ENCODE data around the gene PTGIS. TPM values are rescaled to one million over a fixed set of nuclear protein-coding genes. Genes with fewer than 3 reads are reported as not detected.
A peak's percentile ranks its signal among the peaks of the same experiment; 100 is the strongest.

The PTGIS gene
- total and polyA plus RNA-seq, 7 donors = 2.7 to 26.5 (median 8.0) TPM

DNA sequence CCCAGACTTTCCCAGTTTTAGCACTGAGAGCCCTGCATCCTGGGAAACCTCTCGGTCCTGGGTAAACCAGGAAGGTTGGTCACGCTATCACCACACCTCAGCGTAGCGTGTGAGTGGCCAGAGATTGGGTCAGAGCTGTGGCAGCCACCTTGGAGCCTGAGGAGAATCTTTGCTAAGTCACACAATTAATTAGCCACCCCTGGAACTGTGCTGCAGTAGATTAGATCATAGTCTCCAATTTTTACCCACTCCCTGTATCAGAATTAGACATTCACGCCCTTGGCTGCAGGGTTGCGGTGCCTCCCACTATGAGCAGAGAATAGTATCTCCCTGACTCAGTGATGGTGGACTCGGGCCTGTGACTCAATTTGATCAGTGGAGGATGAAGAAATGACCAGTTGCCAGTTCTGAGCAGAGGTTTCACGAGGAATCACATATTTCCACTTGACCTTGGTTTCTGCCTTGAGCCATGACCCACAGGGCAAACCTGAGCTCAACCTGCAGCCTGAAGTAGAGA, 6.0 kb upstream of the PTGIS start:
- no peak for TF ChIP-seq CTCF (IDR thresholded peaks at IDR 0.05)

GRCh38 chr20:49572857-49573256, 4.9 kb upstream of the PTGIS start:
- intact Hi-C loops (cut with DNase I) = no loop called here
- H3K9me3 ChIP-seq = no peaks in the 10 kb centered on the region
- no peak for TF ChIP-seq CTCF (IDR thresholded peaks at IDR 0.05)
- no peak overlapping the region for H3K27ac ChIP-seq
- peaks cover 0 to 23% (median 5%) of the 10 kb centered on the region in 3 donors for H3K27me3 ChIP-seq (ENCODE audit: insufficient read depth in 3 of 3, low read length in 2 of 3)
- no peak for ATAC-seq
- no peak overlapping the region for H3K4me3 ChIP-seq
- no peaks in the 10 kb centered on the region for H3K36me3 ChIP-seq (ENCODE audit: insufficient read depth in 1 of 2, low read depth in 1 of 2)
- 25 to 42% (median 30%) methylated on average over 6 of the region's 6 CpGs for WGBS, 3 donors
- H3K4me1 ChIP-seq = no peaks in the 10 kb centered on the region
- DNase-seq = no peak

More for the DNA sequence above, 6.0 kb upstream of the PTGIS start:
- no peaks in the 10 kb centered on the region for H3K4me1 ChIP-seq
- H3K9me3 ChIP-seq = no peaks in the 10 kb centered on the region
- intact Hi-C loops (cut with DNase I) = no loop called here
- peaks cover 0 to 16% (median 2%) of the 10 kb centered on the region in 3 donors for H3K27me3 ChIP-seq (ENCODE audit: insufficient read depth in 3 of 3, low read length in 2 of 3)
- 86 to 90% (median 88%) methylated on average over 8 of the region's 8 CpGs for WGBS, 3 donors
- no peaks in the 10 kb centered on the region for H3K36me3 ChIP-seq (ENCODE audit: insufficient read depth in 1 of 2, low read depth in 1 of 2)
- no peak overlapping the region for H3K27ac ChIP-seq
- H3K4me3 ChIP-seq = no peak overlapping the region
- peak in 1 of 4 donors; percentile 40 for ATAC-seq
- DNase-seq = peak in 1 of 2 donors; percentile 61

DNA sequence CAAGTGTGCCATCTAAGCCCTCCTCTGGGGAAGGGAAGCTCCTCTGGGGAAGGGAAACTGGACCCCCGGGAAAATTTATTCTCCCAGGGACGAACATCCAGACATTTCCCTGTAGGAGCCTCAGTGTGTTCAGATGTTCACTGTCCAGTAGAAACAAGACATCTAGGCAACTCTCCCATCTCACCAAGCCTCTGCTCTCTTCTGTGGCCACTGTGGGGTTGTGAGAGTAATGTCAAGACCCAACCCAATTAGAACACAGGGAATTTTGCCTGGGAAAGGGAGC, 3.6 kb upstream of the PTGIS start:
- peaks cover 0 to 32% (median 5%) of the 10 kb centered on the region in 3 donors for H3K27me3 ChIP-seq (ENCODE audit: insufficient read depth in 3 of 3, low read length in 2 of 3)
- H3K27ac ChIP-seq = no peak overlapping the region
- DNase-seq = no peak

DNA sequence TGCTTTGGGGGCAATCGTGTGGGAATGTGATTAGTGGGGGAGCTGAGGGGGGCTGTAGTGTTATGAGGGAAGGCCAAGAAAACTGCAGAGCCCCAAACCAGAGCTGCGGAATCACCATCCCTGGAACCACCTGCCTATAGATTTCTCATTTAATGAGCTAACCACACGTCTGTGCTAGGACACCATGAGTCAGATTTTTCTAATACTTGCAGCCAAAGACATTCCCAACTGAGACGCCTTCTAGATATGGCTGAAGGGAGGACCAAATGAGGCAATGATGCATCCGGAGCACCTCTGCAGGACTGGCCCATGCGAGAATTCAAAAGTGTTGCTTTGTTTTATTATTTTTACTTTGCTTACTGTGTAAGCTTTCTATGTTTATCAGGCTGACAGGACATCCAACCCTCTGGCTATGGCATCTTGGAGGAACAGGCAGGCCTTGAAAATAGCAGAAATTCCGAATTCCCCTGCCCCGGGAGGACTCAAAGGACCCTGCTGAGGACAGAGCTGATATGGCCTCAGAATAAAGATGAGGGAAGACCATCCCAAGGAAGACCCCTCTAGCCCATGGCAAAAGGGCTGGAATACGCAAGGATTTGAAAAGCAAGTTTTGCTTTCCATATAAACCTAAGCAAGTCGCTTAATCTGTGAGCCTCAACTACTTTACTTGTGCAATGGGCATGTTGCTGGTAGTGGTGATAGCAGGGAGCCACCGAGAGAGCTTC, 3.1 kb upstream of the PTGIS start:
- ATAC-seq = no peak
- Histone ChIP-seq H3K4me1 (no peaks in the 10 kb centered on the region), H3K36me3 (ENCODE audit: insufficient read depth in 1 of 2, low read depth in 1 of 2) (no peaks in the 10 kb centered on the region), H3K4me3 (no peak overlapping the region), H3K27me3 (ENCODE audit: insufficient read depth in 3 of 3, low read length in 2 of 3) (peaks cover 0 to 32% (median 5%) of the 10 kb centered on the region in 3 donors), H3K9me3 (no peaks in the 10 kb centered on the region), H3K27ac (no peak overlapping the region)
- no peak for DNase-seq
- intact Hi-C loops (cut with DNase I) = no loop called here
- 86 to 91% (median 91%) methylated on average over 11 of the region's 11 CpGs for WGBS, 3 donors
- TF ChIP-seq CTCF (IDR thresholded peaks at IDR 0.05) = no peak

More for the DNA sequence above, 3.6 kb upstream of the PTGIS start:
- WGBS, 3 donors = 60 to 77% (median 73%) methylated on average over 2 of the region's 2 CpGs
- no peak for TF ChIP-seq CTCF (IDR thresholded peaks at IDR 0.05)
- H3K9me3 ChIP-seq = no peaks in the 10 kb centered on the region
- ATAC-seq = no peak
- intact Hi-C loops (cut with DNase I) = no loop called here
- H3K4me1 ChIP-seq = no peaks in the 10 kb centered on the region
- no peak overlapping the region for H3K4me3 ChIP-seq
- no peaks in the 10 kb centered on the region for H3K36me3 ChIP-seq (ENCODE audit: insufficient read depth in 1 of 2, low read depth in 1 of 2)

All from psoas muscle (tissue), 8 donors.